ENCODE data around the gene MFAP2. TPM values are rescaled to one million over a fixed set of nuclear protein-coding genes. Genes with fewer than 3 reads are reported as not detected.

Gene MFAP2
- total and polyA plus RNA-seq, 2 experiments from 2014 or later = 129 to 255 TPM

DNA sequence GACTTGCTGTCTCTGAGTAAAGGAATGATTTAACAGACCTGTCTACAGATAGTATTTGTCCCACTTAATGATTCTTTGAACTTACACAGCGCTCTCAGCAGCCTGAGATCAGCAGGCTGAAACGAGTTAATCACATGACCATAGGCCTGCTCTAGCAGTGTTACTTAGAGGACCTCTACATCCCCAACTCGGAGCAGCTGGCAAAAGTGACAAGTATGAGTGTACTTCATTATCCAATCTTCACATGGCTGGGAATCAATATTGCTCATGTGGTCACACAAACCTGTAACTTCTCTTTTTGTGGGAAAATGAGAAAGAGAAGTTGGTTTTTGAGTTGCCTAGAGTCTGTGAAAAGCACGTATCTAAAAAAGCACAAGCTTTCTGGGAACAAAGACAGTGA is 42.7 kb upstream of the MFAP2 start (continued):
- TF ChIP-seq, protein P1, sequence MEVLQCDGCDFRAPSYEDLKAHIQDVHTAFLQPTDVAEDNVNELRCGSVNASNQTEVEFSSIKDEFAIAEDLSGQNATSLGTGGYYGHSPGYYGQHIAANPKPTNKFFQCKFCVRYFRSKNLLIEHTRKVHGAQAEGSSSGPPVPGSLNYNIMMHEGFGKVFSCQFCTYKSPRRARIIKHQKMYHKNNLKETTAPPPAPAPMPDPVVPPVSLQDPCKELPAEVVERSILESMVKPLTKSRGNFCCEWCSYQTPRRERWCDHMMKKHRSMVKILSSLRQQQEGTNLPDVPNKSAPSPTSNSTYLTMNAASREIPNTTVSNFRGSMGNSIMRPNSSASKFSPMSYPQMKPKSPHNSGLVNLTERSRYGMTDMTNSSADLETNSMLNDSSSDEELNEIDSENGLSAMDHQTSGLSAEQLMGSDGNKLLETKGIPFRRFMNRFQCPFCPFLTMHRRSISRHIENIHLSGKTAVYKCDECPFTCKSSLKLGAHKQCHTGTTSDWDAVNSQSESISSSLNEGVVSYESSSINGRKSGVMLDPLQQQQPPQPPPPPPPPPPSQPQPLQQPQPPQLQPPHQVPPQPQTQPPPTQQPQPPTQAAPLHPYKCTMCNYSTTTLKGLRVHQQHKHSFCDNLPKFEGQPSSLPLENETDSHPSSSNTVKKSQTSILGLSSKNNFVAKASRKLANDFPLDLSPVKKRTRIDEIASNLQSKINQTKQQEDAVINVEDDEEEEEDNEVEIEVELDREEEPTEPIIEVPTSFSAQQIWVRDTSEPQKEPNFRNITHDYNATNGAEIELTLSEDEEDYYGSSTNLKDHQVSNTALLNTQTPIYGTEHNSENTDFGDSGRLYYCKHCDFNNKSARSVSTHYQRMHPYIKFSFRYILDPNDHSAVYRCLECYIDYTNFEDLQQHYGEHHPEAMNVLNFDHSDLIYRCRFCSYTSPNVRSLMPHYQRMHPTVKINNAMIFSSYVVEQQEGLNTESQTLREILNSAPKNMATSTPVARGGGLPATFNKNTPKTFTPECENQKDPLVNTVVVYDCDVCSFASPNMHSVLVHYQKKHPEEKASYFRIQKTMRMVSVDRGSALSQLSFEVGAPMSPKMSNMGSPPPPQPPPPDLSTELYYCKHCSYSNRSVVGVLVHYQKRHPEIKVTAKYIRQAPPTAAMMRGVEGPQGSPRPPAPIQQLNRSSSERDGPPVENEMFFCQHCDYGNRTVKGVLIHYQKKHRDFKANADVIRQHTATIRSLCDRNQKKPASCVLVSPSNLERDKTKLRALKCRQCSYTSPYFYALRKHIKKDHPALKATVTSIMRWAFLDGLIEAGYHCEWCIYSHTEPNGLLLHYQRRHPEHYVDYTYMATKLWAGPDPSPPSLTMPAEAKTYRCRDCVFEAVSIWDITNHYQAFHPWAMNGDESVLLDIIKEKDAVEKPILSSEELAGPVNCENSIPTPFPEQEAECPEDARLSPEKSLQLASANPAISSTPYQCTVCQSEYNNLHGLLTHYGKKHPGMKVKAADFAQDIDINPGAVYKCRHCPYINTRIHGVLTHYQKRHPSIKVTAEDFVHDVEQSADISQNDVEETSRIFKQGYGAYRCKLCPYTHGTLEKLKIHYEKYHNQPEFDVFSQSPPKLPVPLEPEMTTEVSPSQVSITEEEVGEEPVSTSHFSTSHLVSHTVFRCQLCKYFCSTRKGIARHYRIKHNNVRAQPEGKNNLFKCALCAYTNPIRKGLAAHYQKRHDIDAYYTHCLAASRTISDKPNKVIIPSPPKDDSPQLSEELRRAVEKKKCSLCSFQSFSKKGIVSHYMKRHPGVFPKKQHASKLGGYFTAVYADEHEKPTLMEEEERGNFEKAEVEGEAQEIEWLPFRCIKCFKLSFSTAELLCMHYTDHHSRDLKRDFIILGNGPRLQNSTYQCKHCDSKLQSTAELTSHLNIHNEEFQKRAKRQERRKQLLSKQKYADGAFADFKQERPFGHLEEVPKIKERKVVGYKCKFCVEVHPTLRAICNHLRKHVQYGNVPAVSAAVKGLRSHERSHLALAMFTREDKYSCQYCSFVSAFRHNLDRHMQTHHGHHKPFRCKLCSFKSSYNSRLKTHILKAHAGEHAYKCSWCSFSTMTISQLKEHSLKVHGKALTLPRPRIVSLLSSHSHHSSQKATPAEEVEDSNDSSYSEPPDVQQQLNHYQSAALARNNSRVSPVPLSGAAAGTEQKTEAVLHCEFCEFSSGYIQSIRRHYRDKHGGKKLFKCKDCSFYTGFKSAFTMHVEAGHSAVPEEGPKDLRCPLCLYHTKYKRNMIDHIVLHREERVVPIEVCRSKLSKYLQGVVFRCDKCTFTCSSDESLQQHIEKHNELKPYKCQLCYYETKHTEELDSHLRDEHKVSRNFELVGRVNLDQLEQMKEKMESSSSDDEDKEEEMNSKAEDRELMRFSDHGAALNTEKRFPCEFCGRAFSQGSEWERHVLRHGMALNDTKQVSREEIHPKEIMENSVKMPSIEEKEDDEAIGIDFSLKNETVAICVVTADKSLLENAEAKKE (CRISPR knock-in tag; IDR thresholded peaks at IDR 0.05) = no peak
- no peak for TF ChIP-seq EZH2 (IDR thresholded peaks at IDR 0.05; ENCODE audit: low read depth, unreplicated experiment)
- TF ChIP-seq, protein P2, sequence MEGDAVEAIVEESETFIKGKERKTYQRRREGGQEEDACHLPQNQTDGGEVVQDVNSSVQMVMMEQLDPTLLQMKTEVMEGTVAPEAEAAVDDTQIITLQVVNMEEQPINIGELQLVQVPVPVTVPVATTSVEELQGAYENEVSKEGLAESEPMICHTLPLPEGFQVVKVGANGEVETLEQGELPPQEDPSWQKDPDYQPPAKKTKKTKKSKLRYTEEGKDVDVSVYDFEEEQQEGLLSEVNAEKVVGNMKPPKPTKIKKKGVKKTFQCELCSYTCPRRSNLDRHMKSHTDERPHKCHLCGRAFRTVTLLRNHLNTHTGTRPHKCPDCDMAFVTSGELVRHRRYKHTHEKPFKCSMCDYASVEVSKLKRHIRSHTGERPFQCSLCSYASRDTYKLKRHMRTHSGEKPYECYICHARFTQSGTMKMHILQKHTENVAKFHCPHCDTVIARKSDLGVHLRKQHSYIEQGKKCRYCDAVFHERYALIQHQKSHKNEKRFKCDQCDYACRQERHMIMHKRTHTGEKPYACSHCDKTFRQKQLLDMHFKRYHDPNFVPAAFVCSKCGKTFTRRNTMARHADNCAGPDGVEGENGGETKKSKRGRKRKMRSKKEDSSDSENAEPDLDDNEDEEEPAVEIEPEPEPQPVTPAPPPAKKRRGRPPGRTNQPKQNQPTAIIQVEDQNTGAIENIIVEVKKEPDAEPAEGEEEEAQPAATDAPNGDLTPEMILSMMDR (conservative IDR thresholded peaks at IDR 0.05; ENCODE audit: low read depth in 2 of 2) = no peak
- TF ChIP-seq, protein P3, sequence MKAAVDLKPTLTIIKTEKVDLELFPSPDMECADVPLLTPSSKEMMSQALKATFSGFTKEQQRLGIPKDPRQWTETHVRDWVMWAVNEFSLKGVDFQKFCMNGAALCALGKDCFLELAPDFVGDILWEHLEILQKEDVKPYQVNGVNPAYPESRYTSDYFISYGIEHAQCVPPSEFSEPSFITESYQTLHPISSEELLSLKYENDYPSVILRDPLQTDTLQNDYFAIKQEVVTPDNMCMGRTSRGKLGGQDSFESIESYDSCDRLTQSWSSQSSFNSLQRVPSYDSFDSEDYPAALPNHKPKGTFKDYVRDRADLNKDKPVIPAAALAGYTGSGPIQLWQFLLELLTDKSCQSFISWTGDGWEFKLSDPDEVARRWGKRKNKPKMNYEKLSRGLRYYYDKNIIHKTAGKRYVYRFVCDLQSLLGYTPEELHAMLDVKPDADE (IDR thresholded peaks at IDR 0.05) = no peak
- TF ChIP-seq JUNB (IDR thresholded peaks at IDR 0.05; ENCODE audit: unreplicated experiment) = no peak
- TF ChIP-seq EZH2phosphoT487 (IDR thresholded peaks at IDR 0.05; ENCODE audit: unreplicated experiment) = no peak
- TF ChIP-seq POLR2AphosphoS5 (IDR thresholded peaks at IDR 0.05; ENCODE audit: low read depth) = no peak
- TF ChIP-seq NANOG (IDR thresholded peaks at IDR 0.05; ENCODE audit: borderline replicate concordance) = no peak
- no peak for TF ChIP-seq ZNF331 (CRISPR knock-in tag; IDR thresholded peaks at IDR 0.05; ENCODE audit: low read depth)
- TF ChIP-seq STAT1 (IDR thresholded peaks at IDR 0.05; ENCODE audit: unreplicated experiment) = no peak
